NT2/D1 (cell line): ENCODE results near the gene AMZ2.
"Not testable (repeated sequence)": the region's sequence is repeated elsewhere in the genome, so short reads cannot be mapped to it uniquely, and the experiment has no call there.

Experiments
- SUZ12 ChIP-seq: IDR thresholded peaks from 2 replicates; pipeline ENCODE4 v1.6.1; 2011; ENCODE audit not compliant: insufficient read length, insufficient read depth; ENCODE audit errors: extremely low read depth
- YY1 ChIP-seq: IDR thresholded peaks from 2 replicates; pipeline ENCODE4 v1.6.1; 2011; ENCODE audit not compliant: insufficient read length, insufficient read depth

DNA sequence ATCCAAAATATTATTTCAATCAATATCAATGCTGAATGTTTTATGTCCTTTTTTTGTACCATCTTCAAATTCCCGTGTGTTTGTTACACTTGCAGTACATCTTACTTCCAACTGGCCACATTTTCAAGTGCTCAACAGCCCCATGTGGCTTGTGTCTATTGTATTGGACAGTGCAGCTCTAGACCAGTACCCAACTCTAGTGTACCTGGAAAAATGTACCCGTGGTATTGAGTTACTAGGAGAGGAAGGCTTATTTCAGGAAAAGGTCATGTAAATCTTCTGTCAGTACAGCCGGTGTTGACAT is 11.8 kb downstream of the AMZ2 start:
- not testable (repeated sequence) for TF ChIP-seq SUZ12, YY1
